NCI-H2107 treated with DMSO at 0.1 percent for 48 hours (cell line): ENCODE results near the gene IQCF6.
"Not testable (repeated sequence)": the region's sequence is repeated elsewhere in the genome, so short reads cannot be mapped to it uniquely, and the experiment has no call there.

Source experiments
- DNase-seq: peaks from one replicate; lab custom pipeline; 2025; ENCODE audit not compliant: unreplicated experiment; lab: John Stamatoyannopoulos, UW

IQCF6 gene

DNA sequence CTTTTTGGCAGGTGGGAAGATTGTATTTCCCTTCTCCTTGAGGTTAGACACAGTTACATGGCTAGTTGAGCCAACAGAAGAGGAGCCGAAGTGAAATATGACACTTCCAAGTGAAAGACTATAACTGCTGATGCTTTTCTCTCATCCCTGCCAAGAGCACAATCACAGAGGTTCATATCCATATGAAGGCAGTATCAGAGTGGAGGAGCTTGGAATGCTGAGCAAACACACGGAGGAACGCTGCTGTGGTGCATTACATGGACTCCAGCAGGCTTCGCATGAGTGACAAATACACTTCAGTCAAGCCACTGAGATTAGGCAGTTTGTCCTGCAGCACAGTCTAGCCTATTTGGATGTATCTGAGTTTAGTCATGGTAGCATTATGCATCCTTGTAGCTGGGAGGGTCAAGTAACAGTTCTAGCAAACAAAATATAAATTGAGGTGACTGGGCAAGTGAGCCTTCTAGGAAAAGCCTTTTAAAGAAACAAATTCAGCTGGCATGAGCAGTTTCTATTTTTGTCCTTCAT, 5.4 kb downstream of the IQCF6 start:
- DNase-seq: no peak

DNA sequence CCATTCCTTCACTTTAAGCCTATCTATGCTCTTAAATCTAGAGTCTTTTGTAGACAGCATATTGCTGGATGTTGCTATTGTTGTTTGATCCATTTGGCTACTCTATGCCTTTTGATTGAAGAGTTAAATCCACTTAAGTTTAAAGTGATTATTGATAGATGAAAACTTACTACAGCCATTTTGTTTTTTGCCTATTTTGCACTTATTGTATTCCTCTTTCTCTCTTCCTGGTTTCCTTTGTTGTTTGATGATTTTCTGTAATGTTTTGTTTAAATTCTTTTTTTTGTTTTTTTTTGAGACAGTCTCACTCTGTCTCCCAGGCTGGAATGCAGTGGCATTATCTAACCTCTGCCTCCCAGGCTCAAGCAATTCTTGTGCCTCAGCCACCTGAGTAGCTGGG, 19.8 kb downstream of the IQCF6 start:
- DNase-seq: no peak

DNA sequence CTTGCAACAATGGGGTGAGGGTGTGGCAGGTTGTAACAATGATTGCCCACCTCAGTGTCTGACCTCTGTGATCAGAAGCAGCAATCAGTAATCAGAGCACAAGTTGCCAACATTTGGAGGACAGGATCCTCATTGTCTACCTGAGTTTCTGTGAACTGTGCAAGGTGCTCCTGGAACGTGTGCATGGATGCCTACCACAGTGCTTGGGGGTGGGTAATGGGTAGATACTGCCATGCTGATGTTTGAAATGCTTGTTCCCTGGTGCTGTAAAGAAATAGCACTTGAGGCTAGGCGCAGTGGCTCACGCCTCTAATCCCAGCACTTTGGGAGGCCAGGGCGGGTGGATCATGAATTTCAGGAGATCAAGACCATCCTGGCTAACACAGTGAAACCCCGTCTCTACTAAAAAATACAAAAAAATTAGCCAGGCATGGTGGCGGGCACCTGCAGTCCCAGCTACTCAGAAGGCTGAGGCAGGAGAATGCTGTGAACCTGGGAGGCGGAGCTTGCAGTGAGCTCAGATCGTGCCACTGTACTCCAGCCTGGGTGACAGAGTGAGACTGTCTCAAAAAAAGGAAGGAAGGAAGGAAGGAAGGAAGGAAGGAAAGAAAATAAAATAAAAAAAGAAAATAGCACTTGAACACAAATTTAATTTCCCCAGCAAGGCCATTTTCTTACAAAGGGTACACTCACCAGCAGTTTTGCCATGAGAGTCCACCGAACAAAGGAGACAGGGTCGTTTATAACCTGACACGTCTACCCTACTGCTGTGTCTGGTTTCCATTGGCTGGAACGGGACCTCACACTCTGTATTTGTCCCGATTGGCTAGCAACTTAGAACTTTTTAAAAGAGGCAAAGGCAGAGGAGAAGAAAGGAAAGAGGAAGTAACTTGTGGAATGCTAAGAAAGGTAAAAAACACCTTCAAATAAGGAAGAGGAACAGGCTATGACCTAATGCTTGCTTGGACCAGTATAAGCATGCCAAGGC, 25.0 kb downstream of the IQCF6 start:
- not testable (repeated sequence) for DNase-seq

DNA sequence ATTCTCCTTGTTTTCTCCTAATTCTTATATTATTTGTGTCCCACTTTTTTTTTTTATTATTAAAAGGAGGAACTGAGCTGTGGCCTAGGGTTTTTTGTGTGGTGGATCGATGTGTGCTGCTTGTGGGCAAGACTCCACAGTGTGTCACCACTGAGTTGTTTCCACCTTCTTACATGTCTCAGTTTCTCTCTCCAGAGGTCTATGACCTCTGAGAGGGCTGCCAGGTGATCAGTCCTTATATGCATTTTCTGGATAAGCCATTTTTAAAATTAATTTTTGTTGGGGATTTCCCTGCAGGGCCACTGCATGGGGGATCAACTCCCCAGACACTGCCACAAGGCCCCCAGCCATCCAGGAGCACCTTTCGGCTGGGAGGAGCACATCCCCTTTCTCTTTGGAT, 27.8 kb downstream of the IQCF6 start:
- no peak for DNase-seq

DNA sequence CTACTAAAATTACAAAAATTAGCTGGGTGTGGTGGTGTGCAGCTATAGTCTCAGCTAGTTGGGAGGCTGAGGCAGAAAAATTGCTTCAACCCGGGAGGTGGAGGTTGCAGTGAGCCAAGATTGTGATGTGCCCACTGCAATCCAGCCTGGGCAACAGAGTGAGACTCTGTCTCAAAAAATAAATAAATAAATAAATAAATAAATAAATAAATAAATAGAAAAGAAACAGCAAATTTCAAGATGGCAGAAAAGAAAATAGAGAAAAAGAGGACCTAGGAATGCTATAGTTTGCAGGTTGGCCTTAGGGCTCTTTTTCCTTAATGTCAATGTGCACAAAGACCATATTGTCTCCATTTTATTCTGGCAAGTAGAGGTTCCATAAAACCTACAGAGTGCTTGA, 28.2 kb downstream of the IQCF6 start:
- DNase-seq: no peak

DNA sequence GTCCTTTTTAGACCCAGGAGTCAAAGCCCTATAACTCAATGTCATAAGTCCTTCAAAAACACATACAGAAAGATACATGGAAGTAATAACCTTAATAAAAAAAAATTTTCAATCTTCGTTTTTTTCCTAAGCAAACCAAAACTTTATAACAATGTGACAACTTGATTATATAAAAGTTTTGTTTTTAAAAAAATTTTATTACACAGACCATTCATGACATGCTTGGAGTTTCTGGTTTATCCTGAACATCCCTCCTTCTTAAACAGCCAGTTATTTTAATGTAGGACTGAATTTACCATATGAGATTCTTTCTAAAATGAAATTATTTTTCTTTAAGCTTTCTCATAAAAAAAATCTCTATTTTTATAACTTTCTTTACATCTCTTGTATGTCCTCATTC, 30.7 kb downstream of the IQCF6 start:
- DNase-seq: no peak

DNA sequence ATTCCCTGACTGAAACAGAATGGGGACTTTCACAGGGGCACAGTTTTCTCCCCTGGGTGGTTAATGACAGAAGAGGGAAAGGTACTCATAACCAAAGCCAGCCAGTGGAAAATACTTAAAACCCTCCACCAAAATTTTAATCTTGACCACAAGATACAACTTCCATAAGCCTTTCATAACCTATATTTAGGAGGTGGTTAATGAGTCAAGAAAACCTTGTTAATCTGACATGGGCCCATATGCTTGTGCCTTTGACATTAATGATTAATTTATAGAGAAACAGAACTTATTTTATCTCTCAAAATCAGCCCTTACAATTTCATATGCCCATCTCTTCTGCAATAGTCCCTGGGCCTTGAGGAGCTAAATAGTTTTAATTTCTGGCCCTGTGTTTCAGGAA, 31.2 kb downstream of the IQCF6 start:
- no peak for DNase-seq

DNA sequence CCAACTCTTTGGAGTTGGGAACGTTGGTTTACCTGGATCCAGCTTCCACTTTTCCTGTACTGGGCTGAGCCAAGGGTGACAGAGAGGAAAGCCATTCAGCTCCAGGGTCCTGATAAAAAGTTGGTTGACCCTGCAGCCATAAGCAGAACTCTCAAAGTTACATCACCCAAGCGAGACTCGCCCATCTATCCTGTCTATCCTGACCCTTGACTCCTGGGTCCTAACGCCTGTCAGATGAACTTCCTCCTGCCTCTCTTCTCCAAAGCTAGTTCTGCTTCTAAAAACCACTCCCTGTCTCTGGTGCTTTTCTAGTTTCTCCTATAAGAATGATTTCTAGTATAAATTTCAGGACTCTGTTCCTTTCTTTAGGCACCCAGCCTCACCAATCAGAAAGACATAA, 36.1 kb downstream of the IQCF6 start:
- not testable (repeated sequence) for DNase-seq

DNA sequence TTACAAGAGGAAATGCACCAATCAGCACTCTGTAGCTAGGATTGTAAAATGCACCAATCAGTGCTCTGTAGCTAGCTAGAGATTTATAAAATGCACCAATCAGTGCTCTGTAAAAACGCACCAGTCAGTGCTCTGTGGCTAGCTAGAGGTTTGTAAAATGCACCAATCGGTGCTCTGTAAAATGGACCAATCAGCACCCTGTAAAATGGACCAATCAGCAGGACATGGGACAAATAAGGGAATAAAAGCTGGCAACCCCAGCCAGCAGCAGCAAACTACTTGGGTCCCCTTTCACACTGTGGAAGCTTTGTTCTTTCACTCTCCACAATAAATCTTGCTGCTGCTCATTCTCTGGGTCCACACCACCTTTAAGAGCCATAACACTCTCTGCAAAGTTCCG, 36.7 kb downstream of the IQCF6 start:
- not testable (repeated sequence) for DNase-seq

DNA sequence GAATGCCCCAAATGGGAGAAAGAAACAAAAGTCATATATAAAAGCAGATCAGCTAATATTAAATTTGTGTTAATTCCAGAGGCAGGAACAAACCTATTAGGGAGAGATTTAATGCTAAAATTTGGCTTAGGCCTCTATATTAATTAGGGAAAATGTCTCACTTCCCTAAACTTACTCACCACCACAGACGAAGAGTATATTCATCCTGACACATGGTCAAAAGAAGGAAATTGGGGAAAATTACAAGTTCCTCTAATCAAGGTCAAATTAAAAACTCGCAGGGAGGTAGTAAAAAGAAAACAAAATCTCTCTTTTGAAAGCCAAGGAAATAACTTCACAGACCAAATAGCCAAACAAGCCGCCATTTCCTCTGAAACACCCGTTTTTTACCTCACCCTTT, 39.9 kb downstream of the IQCF6 start:
- DNase-seq: no peak

DNA sequence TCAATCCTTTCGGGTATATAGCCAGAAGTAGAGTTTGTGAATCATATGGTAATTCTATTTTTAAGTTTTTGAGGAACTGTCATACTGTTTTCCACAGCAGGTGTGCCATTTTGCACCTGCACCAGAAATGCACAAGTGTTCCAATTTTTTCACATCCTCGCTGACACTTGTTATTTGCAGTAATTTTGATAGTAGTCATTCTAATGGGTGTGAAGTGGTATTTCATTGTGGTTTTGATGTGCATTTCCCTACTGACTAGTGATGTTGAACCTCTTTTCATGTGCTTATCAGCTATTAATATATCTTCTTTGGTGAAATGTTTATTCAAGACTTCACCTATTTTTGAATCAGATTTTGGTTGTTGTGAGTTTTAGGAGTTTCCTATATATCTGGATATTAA, 43.1 kb downstream of the IQCF6 start:
- DNase-seq: no peak

DNA sequence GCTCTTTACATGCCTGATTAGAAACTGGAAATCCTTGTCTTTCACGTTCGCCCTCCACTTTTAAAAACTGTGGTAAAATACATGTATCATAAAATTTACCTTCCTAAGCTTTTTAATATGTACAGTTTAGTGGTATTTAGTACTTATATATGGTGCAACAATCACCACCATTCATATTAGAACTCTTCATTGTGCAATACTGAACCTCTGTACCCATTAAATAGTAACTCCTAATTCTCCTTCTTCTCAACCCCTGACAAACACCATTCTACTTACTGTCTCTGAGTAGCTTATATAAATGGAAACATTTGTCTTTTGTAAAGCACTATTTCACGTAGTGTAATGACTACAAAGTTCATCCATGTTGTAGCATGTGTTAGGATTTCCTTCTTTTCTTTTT, 44.0 kb downstream of the IQCF6 start:
- no peak for DNase-seq

DNA sequence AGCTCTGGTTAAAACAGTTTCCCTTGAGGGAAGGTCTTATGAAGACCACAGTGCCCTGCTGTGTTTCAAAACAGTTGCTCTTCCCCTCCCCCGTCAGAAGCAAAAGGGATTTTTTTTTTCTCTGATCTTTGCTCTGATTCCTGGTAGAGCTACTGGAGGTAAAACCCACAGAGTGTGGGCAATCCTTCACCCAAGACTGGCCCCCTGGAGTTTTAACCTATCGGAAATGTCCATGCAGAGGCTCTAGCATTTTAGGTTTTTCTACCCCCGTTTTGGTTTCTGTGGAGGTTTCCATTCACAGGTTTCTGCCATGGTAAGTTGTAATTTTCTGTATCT, 44.5 kb downstream of the IQCF6 start:
- no peak for DNase-seq

DNA sequence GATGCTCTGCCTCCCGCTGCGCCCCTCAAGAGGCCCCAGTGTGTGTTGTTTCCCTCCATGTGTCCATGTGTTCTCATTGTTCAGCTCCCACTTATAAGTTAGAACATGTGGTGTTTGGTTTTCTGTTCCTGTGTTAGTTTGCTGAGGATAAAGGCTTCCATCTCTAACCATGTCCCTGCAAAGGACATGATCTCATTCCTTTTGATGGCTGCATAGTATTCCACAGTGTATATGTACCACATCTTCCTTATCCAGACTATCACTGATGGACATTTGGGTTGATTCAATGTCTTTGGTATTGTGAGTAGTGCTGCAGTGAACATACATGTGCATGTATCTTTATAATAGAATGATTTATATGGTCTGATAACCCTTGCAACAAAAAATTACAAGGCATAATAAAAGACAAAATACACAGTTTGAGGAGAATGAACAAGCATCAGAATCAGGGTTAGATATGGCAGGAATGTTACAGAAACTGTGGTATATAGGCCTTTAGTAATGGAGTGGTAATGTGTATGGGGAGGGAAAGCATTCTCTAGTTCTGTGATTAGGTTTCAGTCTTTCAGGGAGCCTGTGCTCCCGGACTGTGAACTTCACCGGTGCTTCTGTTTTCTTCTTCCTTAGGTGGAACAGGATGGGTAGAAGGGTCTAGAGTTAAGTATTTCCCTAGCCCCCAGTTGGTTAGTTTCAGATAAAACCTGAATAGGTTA, 45.0 kb downstream of the IQCF6 start:
- no peak for DNase-seq

DNA sequence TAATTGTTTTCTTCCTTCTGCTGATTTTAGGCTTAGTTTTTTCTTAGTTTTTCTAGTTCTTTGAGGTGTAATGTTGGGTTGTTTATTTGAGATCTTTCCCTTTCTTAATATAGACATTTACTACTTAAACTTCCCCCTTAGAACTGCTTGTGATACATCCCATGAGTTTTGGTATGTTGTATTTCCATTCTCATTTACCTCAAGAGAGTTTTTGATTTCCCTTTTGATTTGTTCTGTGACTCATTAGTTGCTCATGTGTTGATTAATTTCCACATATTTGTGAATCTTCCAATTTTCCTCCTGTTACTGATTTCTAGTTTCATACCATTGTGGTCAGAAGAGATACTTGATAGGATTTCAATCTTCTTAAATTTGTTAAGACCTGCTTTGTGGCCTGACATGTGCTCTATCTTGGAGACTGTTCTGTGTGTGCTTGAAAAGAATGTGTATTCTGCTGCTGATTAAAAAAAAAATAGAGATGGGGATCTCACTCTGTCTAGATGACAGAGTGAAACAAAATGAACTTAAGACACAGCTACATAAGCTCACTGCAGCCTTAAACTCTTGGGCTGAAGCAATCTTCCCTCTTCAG, 49.9 kb downstream of the IQCF6 start:
- no peak for DNase-seq
